CD4-positive, alpha-beta T cell treated with Interleukin-6 at 100 ng/mL for 8 hours (primary cell): ENCODE measurements around the gene HIBADH.
"Not testable (repeated sequence)": the region's sequence is repeated elsewhere in the genome, so short reads cannot be mapped to it uniquely, and the experiment has no call there.

ENCODE experiments used
- DNase-seq: peaks from one replicate; pipeline ENCODE4 v3.0.0-alpha.2; 2020; ENCODE audit warnings: mixed read lengths, low spot score

Gene HIBADH

GRCh38 chr7:27546610-27547009 is 116.1 kb downstream of the HIBADH start:
- no peak for DNase-seq

DNA sequence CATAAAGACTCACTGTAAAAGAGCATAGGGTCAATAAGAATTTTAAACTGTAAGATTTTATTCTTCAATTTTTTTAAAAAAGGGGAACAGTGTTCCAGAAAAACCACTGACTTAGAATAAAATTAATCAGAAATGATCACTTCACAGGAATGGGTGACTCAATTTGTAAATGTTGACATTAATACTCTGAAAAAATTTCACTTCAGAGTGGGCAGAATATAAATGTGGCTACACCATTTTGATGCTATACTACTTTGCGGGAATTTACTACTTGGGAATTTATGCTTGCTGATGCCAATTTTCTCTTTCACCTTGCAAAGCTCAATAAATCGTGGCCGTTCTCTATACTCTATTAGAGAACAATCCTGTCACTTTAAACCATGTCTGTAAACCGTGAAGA is 126.9 kb downstream of the HIBADH start:
- DNase-seq = no peak

- no peak for DNase-seq
Measured at GRCh38 chr7:27533652-27534081, 129.0 kb downstream of the HIBADH start.

DNA sequence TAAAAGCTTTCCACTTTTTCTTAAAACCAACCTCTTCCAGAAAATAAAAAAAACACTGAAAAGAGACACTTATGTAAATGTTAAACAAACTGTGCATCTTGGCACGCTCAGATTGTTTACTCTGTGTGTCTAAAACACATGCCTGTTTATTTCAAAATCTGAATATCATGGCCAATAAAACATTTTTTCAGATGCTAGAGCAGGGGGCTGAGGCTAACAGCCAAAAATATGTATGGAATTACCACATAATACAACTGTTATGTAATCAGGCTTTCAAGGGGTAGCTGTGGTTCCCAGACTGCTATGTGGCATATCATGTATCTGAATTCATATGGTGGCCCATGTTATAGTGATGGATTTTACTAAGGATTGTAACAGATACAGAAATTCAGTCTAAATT is 130.4 kb downstream of the HIBADH start:
- no peak for DNase-seq

- DNase-seq = no peak
Measured at GRCh38 chr7:27527348-27527714, 135.4 kb downstream of the HIBADH start.

DNA sequence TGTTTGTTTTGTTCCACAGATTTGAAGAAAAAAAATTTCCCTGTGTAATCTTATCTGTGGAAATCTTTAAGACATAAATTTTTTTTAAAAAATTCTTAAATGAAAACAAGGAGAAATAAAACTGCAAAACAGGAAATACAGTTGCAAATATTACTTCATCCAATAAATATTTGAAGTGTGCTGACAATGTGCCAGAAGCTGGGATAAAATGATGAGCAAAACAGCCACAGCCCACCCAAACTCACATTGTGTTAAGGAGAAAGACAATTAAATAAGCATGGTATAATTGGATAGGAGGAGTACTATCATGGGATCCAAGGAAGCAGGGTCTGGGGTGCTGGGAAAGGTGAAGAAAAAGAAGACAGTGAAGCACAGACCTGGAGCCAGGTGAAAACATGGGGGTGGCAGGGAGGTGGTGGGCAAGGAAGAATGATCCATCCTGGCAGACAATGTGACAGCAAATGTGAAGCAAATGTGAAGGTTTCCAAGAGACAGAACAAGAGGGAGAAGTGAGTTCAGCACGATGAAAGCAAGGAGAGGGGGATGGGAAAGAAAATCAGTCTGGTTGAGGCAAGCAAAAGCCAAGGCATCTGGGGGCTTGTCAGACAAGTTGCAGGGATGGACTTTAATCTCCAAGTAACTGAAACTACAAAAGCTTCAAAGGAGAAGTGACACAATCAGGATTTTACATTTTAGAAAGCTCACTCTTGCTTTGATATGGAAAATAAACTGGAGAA is 135.9 kb downstream of the HIBADH start:
- DNase-seq = no peak

DNA sequence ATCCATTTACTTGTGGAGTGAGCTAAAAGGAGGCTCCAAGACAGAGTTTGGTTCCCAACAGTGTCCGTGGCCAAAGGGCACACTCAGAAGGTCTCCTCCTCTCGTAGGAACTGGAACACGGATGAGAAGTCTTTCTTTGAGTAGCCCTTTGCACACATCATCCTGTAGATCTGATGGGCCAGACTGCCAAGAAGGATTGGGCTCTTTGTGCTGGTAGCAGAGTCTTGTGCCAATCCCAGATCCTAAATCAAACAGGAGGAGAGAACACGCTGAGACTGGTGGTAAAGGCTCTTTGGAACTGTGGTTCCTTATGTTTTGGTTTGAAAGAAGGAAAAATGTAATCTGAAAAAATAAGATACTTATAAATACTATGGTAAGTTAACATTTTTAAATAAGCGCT is 136.6 kb downstream of the HIBADH start:
- no peak for DNase-seq

DNA sequence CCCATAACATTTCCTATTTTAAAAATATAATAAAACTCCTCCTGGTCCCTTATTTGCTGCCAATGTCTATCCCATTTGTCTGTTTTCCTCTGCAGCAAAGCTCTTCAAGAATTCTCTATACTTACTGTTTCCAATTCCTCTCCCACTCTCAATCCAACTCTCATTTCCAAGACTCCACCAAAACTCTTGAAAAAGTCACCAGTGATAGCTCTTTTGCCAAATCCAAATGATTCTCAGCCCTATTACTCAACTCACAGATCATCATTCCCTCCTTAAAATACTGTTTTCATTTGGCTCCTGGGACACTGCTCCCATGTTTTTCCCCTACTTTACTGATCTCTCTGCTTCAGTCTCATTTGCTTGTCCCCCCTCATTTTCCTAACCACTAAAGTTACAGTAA is 139.4 kb downstream of the HIBADH start:
- no peak for DNase-seq

- DNase-seq = no peak
Measured at GRCh38 chr7:27522566-27522965, 140.1 kb downstream of the HIBADH start.

- DNase-seq = no peak
Measured at GRCh38 chr7:27520815-27521790, 141.6 kb downstream of the HIBADH start.

DNA sequence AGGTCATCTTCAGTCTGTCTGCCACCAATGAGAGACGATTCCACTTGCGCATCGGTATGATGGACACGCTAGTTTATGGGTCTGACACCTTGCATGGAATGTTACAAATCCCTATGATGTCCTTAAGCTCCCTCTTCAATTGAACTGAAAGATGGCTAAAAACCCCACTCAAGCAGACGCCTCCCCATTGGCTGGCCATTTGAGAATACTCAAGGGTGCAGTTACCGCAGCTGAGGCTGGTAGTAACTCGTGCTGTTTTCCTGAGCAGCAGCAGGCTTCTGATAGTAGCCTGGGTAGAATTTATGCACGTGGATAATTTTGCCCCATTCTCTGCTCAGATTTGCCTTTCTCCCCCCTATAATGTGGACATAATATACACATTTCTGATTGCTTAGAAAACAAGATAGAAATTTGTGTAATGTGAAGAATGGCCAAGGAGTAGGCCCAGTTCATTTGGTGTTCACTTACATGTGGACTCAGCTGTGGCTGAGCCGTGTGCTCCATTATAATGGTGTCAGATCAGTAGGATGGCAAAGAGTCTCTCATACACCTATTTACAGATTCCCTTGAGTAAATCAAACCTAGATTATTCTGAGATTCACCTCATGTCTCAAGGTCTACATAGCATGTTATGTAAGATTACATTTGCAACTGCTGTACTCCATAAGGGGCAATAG is 142.8 kb downstream of the HIBADH start:
- no peak for DNase-seq

- DNase-seq = no peak
Measured at GRCh38 chr7:27518561-27519350, 143.9 kb downstream of the HIBADH start.

DNA sequence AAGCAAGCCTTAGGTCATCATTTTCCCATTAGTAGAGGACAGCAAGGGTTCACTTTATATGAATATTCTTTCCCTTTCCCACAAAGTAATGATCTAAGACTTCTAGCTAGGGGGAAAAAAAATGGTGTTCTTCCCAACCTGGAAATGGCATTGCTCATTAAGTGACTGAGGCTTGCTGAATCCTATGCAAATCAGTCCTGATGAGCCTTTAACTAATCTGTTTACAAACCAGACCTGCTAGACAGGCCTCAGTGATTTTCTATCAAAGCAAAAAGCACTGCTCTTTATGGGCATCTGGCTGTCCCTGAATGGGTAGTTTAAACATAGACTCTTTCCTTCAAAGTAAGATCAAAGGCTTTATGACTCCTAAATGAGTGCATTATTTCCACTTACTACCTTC is 146.3 kb downstream of the HIBADH start:
- no peak for DNase-seq

DNA sequence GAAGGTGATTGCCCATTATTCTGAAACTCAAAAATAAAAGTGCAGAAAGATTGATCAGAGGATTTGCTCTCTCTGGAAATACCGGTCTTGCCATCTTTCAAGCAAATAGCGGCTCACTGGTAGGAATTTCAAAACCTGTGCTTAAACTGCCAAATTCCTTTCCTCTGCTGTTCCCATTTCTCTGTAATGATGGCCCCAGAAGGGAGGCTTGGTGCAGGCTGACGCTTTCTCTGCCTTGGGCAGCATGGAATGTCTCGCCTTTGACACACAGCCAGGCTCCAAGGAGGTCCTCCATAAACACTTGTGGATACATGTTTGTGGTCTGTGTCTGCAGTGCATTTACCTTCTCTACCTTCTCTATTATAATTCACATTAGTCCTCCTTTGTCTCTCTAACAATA is 146.8 kb downstream of the HIBADH start:
- no peak for DNase-seq

- no peak for DNase-seq
Measured at GRCh38 chr7:27514861-27515260, 147.8 kb downstream of the HIBADH start.

DNA sequence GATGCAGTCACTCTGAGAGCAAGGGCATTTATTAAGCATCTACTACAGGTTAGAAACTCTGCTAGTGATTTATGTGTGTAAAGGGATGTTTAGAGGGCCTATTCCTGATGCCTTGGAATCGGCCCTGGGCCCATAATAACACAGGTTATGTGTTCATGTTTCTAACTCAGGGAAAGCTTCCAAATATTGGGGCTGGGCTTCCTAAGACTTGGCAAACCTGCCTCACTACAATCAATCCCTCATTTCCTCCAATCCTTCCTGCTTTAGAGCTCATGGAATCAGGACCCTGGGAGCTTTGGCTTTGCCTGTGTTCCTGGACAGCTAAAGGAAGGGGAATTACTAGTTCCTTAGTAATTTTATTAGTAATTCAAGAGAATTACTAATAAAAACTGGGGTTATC is 148.8 kb downstream of the HIBADH start:
- no peak for DNase-seq

DNA sequence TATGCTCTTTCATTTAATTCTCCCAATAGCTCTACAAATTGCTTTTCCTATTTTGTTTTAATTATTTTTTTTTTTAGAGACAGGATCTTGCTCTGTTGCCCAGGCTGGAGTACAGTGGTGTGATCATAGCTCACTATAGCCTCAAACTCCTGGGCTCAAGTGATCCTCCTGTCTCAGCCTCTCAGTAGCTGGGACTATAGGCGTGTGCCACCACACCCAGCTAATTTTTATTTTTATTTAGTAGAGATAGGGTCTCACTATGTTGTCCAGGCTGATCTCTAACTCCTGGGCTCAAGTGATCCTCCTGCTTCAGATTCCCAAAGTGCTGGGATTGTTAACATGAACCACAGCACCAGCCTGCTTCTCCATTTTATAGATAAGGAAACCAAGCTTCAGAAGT is 151.3 kb downstream of the HIBADH start:
- DNase-seq = not testable (repeated sequence)

DNA sequence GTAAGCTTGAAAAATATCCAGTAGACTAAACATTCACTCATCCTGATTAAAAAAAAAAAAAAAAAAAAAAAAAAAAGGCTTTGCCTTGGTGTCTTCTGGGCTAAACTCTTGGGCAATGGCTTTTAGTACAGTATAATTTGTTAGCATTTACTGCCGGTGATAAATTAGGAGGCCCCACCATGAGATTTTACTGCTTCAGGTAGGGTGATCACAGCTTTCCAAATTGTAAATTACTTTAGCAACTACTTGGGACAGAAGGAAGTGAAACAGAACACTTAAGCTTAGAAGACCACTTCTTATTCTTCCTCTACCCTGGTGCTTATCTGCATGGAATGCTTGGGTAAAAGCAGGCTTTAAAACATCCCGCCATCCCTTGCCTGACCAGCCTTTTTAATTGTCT is 152.1 kb downstream of the HIBADH start:
- DNase-seq = no peak

DNA sequence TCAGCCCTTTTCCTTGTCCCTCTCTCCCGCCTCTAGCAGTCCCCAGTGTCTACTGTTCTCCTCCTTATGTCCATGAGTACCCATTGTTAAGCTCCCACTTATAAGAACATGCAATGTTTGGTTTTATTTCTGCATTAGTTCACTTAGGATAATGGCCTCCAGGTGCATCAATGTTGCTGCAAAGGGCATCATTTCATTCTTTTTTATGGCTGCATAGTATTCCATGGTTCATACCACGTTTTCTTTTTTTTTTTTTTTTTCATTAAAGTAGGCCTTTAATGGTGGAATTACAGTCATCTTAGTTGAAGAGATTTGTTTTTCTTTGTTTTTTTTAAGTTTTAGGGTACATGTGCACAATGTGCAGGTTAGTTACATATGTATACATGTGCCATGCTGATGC is 160.8 kb downstream of the HIBADH start:
- DNase-seq = not testable (repeated sequence)

DNA sequence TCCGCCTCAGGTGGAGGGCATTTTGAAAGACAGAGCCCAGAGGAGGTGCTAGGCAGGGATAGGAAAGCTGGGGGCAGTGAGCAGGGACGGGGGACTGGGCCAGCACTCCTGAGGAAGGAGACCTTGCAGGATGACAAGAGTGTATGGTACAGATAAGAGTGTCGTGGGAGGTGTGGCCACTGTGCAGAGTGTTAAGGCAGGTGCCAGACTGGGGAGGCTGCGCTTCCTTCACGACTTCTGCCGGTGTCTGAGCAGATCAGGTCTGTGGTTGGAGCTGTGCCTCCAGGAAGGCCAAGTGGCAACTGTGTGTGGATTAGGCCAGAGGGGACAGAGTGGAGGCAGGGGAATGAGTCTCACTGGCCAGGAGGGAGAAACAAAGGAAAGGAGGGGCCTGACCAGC is 161.7 kb downstream of the HIBADH start:
- no peak for DNase-seq

DNA sequence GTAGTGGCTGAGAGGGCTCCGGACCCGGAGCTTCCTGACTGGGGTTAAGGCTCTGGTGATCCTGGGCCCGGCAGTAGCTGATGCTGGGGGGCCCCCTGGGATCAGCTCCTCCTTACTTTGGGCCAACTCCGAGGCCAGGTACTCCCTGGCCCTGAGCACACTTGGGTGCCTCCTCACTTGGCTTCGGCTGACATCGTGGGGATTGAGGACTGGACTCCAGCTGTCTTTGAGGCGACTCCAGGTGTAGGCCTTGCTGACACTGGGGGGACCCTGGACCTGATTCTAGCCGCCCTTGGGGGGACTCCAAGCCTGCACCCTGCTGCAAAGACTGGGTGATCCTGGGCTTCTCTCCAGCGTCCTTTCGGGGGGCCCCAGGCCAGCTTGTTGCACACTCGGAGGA is 170.5 kb downstream of the HIBADH start:
- no peak for DNase-seq

DNA sequence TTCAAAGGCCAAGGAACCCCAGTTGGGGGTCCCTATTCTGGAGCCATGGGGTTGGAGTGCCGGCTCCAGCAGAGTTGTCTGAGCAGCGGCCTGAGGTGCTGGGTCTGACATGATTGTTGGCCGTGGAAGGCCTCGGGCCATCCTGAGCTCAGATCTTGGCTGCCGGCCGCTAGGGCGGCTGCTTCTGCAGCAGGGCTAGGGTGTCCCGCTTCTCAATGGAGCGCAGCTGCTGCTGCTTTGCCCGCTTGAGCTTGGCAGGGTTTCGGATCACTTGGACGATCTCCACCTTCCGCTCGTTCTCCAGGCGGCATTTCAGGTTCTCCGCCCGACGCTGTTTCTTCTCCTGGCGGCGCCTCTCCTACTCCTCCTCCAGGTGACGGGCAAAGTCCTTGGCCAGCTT is 171.1 kb downstream of the HIBADH start:
- DNase-seq = no peak
